ENCODE measurements around the gene FN1.

- no peak for TF ChIP-seq SMC3 (IDR thresholded peaks at IDR 0.05)
- TF ChIP-seq, protein P1, sequence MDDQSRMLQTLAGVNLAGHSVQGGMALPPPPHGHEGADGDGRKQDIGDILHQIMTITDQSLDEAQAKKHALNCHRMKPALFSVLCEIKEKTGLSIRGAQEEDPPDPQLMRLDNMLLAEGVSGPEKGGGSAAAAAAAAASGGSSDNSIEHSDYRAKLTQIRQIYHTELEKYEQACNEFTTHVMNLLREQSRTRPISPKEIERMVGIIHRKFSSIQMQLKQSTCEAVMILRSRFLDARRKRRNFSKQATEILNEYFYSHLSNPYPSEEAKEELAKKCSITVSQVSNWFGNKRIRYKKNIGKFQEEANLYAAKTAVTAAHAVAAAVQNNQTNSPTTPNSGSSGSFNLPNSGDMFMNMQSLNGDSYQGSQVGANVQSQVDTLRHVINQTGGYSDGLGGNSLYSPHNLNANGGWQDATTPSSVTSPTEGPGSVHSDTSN (IDR thresholded peaks at IDR 0.05): no peak
- TF ChIP-seq, protein P2, sequence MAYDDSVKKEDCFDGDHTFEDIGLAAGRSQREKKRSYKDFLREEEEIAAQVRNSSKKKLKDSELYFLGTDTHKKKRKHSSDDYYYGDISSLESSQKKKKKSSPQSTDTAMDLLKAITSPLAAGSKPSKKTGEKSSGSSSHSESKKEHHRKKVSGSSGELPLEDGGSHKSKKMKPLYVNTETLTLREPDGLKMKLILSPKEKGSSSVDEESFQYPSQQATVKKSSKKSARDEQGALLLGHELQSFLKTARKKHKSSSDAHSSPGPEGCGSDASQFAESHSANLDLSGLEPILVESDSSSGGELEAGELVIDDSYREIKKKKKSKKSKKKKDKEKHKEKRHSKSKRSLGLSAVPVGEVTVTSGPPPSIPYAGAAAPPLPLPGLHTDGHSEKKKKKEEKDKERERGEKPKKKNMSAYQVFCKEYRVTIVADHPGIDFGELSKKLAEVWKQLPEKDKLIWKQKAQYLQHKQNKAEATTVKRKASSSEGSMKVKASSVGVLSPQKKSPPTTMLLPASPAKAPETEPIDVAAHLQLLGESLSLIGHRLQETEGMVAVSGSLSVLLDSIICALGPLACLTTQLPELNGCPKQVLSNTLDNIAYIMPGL (CRISPR knock-in tag; IDR thresholded peaks at IDR 0.05; ENCODE audit: borderline replicate concordance): no peak
- TF ChIP-seq, protein P3, sequence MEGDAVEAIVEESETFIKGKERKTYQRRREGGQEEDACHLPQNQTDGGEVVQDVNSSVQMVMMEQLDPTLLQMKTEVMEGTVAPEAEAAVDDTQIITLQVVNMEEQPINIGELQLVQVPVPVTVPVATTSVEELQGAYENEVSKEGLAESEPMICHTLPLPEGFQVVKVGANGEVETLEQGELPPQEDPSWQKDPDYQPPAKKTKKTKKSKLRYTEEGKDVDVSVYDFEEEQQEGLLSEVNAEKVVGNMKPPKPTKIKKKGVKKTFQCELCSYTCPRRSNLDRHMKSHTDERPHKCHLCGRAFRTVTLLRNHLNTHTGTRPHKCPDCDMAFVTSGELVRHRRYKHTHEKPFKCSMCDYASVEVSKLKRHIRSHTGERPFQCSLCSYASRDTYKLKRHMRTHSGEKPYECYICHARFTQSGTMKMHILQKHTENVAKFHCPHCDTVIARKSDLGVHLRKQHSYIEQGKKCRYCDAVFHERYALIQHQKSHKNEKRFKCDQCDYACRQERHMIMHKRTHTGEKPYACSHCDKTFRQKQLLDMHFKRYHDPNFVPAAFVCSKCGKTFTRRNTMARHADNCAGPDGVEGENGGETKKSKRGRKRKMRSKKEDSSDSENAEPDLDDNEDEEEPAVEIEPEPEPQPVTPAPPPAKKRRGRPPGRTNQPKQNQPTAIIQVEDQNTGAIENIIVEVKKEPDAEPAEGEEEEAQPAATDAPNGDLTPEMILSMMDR (IDR thresholded peaks at IDR 0.05): no peak
These were observed 52.1 kb downstream of the FN1 start for GRCh38 chr2:215383652-215384279.

Measured in A549 (cell line).